RKO (cell line): ENCODE data around the gene TTN.
A peak's percentile ranks its signal among the peaks of the same experiment; 100 is the strongest.

Source experiments
- DNase-seq: peaks from one replicate; pipeline ENCODE4 v3.0.0-alpha.2; 2016; ENCODE audit warnings: low spot score

TTN gene

DNA sequence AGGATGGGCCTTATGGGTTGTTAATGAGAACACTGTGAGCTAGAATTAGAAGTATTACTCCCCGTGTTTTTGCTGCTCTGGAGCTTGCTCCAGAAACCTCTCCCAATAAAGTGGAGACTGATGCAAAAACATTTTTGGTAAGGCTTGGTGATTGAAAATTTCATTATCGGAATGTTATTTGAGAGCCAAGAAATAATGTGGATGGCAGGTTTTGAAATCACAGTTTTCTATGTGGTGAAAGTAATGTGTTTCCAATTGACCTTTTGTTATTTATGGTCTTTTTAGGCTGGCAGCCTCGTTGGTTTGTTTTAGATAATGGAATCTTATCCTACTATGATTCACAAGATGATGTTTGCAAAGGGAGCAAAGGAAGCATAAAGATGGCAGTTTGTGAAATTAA lies 321.9 kb downstream of the TTN start:
- no peak for DNase-seq

DNA sequence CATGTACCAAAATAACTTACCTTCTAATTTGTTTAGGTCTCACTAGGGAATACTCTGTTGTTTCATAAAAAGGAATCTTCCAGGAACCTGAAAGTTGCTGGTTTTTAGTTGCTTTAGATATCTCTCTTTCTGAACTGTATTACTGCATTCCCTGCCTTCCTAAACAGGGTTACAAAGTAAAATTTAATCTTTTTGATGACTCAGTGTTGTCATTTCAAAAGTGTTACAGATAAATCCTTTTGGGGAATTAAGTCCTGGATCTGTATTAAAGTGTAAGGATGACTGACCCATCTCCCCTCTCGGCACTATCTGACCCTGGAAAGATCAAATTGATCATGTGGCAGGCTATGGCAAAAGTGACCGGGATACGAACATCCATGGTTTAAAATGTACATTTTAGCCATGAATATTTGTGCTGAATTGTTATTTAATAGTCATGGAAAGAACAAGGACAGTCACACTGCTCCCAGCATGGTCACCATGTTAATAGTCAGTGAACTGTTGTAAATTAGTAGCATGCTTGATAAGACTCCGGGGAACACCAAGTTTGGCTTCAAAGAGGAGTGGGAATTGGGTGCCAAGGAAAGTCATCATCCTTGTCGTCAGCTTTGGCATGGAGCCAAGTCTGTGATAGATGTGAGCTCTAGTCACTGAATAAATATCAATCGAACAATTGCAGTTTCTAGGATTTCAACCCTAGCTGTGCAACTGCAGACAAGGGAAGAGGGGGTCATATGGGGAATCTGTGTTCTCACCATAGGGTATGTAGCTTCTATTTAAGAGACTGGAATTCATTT lies 322.8 kb downstream of the TTN start:
- peak; percentile 49 for DNase-seq

DNA sequence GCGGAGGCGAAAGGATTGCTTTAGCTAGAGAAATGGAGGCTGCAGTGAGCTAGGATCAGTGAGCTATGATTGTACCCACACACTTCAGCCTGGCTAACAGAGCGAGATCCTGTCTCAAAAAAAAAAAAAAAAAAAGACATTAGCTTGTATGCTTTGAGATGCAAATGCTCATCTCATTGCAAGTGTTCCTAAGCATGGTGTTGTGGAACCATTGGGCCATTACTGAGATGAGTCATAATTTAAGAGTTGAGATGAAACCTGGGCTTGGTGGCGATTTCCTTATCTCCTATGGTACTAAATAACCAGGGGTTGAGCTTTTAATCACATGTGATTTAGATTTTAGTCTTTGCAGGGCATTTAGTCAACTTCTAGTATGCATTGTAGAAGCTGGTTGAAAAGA lies 324.8 kb downstream of the TTN start:
- DNase-seq, result peak; percentile 31

DNA sequence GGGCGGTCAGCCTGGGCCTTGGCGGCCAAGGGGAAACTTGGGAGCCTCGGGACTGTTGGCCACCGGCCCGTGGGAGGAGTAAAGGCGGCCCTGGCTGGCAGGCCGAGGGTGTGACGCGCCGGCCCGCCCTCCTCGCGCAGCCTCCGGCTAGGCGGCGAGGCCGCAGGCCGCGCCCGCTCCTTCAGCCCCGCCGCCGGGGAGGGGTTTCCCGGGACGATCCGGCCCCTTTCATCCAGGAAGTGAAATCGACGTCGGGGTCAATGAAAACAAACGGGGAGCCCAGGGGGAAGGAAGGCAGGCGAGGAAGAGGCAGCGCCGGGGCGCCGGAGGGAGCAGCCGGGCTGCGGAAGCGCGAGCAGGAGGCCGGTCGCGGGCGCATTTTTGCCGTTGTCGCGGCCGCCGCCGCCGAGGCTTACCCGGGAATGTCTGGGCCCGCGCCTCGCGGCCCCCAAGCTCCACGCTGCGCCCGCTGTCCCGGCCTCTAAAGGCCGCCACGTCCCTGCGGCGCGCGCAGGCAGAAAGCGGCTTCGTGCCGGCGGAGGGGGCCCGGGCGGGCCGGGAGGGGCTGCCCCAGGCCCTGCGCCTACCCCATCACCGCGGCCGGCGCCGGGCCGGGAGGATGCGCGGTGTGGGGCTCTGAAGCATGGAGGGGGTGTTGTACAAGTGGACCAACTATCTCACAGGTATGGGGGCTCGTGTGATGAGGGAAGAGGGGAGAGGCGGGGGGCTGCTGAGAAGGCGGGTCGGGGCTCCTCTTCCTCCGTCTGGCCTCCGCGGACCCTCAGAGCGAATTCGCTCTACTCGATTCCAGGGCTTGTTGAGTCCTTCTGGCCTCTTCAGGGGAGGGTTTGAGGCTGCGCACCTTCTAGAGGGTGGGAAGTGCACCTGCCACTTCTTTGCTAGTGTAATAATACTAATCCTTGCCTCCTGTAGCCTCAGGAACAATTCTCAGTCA lies 326.7 kb downstream of the TTN start, which contains the start of gene PLEKHA3:
PLEKHA3 (plus strand) TSS at position 231 of the 955 bp plus-strand sequence; CDS start at position 644, 413 bp downstream.
- DNase-seq, result peak; percentile 97

DNA sequence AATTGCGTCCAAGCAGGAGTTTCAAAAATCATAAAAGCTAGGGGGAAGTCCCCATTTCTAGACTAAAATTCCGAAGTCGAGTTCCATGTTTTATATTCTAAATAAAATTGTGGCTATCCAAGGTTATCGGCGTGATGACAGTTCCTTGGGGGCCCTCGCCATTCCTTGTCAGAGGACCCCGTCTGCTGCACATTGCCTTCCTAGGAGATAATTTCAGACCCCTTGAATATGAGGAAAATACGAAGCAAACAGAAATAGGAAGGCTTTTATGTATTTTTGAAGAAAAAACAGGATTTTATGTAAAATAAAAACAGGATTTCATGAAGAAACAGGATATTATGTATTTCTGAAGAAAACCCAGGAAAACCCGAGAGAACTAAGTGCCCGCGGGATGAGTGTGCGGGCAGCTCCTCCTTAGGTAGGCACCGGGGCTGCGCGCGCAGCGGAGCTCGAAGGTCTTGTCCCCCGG lies 327.4 kb downstream of the TTN start:
- DNase-seq, result no peak

DNA sequence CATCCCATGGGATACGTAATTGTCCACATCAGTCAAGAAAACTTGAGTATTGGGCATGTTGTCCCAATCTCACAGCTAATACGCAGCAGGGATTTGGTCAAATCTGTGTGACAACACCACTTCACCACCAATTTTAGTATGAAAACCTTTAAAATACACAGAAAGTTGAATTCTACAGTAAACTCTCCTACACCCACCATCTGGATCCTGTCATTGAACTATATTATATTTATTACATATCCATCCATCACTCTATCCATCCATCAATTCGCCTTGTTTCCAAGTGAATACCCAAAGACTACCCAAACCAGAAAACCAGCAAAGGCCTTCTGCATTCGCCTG lies 328.0 kb downstream of the TTN start:
- DNase-seq, result no peak

DNA sequence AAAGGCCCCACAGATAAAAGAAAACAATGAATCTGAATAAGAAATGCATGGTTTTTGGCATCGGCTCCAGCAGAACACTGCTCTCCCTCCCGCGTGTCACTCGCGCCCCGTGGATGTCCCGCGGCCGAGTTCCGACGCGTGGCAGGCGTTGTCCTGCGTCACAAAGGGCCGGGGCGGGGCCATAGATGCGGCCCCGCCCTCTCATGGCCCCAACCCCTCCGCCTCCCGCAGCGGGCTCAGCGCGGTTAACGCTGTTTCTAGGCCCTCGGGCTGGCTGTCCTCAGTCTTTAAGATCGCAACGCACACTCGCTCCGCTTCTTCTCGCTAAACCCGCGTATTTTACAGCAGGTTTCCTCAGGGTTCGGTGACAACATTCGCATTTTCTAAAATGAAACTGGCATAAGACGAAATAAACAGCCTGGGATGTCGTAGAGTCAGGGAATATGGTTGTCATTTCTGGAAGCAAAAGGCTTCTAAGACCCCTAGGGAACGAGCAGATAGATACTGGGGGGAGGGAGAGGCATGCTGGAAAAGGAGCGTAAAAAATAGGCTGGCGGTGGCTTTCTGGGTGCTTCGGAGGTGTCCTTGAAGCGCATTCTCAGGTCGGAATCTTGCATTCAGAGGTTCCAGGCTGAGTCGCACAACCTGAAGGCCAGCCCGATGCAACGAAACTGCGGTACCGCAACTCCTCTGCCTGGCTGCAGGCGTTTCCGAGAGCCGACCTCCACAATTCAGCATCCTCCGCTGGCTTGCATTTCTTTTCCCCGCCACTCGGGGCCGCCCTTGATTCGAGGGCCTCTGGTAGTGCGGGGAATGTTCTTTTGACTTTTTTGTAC lies 328.6 kb downstream of the TTN start, which contains the start of gene FKBP7:
FKBP7 (minus strand) TSS at position 162 of the 836 bp plus-strand sequence; CDS start at position 61, 101 bp downstream.
- DNase-seq, result peak; percentile 90

DNA sequence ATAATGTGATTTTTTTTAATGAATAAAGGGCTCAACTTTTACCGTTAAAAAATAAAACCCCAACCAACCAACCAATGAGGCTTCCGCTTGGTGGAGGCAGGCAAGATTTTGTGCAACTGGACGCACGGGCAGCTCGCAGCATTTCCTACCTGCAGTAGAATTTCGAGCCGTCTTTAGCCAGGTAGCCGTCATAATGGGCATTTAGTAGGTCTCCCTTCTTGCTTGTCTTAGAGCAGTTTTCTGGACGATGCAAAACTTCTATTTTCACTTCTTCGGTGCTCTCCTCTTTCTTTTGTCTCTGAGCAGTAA lies 329.1 kb downstream of the TTN start:
- peak; percentile 31 for DNase-seq

DNA sequence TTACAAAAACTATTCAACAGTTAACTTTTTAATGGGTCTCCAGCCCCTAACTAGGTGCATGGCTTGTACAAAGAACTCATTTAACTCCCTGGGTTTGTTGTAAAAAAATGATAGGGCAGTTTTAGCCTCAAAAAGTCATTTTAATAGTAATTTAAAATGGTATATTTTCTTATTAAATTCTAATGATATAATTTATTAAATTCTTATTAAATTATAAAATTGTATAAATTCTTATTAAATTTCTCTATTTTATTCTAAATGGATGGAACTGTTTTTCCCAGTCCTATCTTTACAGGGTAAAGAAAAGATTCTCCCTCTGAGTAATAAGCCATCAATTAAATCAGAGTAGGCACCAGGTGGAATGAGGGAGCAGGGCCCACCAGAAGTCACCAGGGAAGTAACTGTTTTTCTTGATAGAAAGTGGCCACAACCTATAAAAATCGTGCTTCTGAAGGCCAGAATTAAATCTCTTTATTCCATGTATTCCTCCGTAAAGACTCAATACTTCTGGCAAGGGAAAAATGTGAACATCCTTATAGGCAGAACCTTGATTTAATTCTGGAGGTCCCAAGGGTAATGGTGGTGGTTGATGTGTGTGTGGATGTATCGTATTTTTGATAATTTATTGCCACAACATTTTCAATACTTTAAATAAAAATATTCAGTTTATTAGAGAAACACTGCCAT lies 329.6 kb downstream of the TTN start:
- peak; percentile 38 for DNase-seq

DNA sequence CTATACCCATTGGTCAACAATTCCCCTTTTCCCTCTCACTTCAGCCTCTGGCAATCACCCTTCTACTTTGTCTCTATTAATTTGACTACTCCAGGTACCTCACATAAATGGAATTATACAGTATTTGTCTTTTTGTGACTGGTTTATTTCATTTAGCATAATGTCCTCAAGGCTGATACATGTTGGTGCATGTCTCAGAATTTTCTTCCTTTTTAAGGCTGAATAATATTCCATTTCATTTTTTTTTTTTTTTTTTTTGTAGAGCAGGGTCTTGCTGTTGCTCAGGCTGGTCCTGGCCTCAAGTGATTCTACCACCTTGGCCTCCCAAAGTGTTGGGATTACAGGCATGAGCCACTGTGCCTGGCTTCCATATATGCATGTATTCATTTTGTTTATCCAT lies 330.7 kb downstream of the TTN start:
- DNase-seq, result no peak
